Vagina (tissue), 2 donors: ENCODE results near the gene MRPS34.

ENCODE experiments used
- POLR2A ChIP-seq, 2 donors: fragments of 450-650 bp; IDR thresholded peaks; one replicate each; pipeline ENCODE4 v1.6.1; 2017; ENCODE audit warnings: antibody characterized with exemption in 2 of 2, mild to moderate bottlenecking in 2 of 2, moderate library complexity in 2 of 2
- TF ChIP-seq, protein P1 (sequence below), 3 experiments: fragments of 450-650 bp in 2 of 3; fragments of 200-600 bp in 1 of 3; sonication (generic) in 1 of 3; IDR thresholded peaks; one replicate each; pipeline ENCODE4 v1.5.1; 2017 to 2019; ENCODE audit warnings: antibody characterized with exemption in 3 of 3, mild to moderate bottlenecking in 2 of 3, moderate library complexity in 2 of 3

- TF ChIP-seq, protein P1, sequence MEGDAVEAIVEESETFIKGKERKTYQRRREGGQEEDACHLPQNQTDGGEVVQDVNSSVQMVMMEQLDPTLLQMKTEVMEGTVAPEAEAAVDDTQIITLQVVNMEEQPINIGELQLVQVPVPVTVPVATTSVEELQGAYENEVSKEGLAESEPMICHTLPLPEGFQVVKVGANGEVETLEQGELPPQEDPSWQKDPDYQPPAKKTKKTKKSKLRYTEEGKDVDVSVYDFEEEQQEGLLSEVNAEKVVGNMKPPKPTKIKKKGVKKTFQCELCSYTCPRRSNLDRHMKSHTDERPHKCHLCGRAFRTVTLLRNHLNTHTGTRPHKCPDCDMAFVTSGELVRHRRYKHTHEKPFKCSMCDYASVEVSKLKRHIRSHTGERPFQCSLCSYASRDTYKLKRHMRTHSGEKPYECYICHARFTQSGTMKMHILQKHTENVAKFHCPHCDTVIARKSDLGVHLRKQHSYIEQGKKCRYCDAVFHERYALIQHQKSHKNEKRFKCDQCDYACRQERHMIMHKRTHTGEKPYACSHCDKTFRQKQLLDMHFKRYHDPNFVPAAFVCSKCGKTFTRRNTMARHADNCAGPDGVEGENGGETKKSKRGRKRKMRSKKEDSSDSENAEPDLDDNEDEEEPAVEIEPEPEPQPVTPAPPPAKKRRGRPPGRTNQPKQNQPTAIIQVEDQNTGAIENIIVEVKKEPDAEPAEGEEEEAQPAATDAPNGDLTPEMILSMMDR (IDR thresholded peaks at IDR 0.05), result no peak
- TF ChIP-seq POLR2A (IDR thresholded peaks at IDR 0.05), result no peak
Measured at GRCh38 chr16:1751946-1752345, 21.0 kb downstream of the MRPS34 start.
